SK-N-MC (cell line): ENCODE data around the gene MEP1A.
"Not testable (repeated sequence)": the region's sequence is repeated elsewhere in the genome, so short reads cannot be mapped to it uniquely, and the experiment has no call there.

Experiments used
- DNase-seq: peaks from one replicate; pipeline ENCODE4 v3.0.0-alpha.2; 2011; ENCODE audit warnings: low read depth, low spot score
- H3K27ac ChIP-seq: fragments of 200-600 bp; sonication (generic); 2 replicates; pipeline ENCODE4 v1.5.1; 2016; ENCODE audit warnings: mixed run types
- H3K36me3 ChIP-seq: fragments of 200-600 bp; sonication (generic); 2 replicates; pipeline ENCODE4 v1.6.1; 2017; ENCODE audit warnings: antibody characterized with exemption, low read length, mixed read lengths; ENCODE audit not compliant: insufficient read depth
- H3K4me3 ChIP-seq: fragments of 200-600 bp; sonication (generic); 2 replicates; pipeline ENCODE4 v1.5.1; 2016
- H3K9ac ChIP-seq: fragments of 200-600 bp; sonication (generic); 2 replicates; pipeline ENCODE4 v1.8.0; 2017; ENCODE audit warnings: mixed run types, mixed read lengths; ENCODE audit not compliant: insufficient read length
- H3K9me3 ChIP-seq: fragments of 200-600 bp; sonication (generic); 2 replicates; pipeline ENCODE4 v1.6.1; 2017; ENCODE audit warnings: low read depth, mild to moderate bottlenecking, antibody characterized with exemption, low read length, moderate library complexity, mixed read lengths
- EZH2 ChIP-seq: fragments of 200-600 bp; sonication (generic); IDR thresholded peaks from one replicate; pipeline ENCODE4 v1.6.1; 2017; ENCODE audit warnings: antibody characterized with exemption
- FOXP2 ChIP-seq: optimal IDR thresholded peaks from 2 replicates; pipeline ENCODE3; 2011; ENCODE audit warnings: mild to moderate bottlenecking, moderate library complexity; ENCODE audit not compliant: insufficient read depth; ENCODE audit errors: extremely low read length, control extremely low read depth
- POLR2AphosphoS5 ChIP-seq: IDR thresholded peaks from 2 replicates; pipeline ENCODE4 v1.6.1; 2012; ENCODE audit warnings: mild to moderate bottlenecking, low read depth, low read length, borderline replicate concordance

Gene MEP1A

DNA sequence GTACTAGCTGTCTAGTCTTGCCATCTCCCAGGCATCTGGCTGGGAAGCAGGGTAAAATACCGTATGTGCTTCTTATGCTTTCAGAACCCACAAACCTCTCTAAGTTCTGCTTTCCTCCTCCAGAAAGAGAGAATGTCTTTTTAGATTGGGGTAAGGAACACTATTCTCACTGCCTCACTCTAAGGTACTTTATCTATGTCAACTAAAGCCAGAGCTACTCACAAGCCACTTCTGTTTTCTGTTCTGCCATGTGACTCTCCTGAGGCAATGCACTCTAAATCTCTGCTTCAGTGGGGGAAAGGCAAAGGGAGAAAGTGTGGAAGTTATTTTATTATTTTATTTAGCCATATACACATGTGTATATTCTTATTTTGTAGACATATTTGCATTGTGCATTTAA, 15.6 kb downstream of the MEP1A start:
- no peak overlapping the region for H3K27ac ChIP-seq
- TF ChIP-seq FOXP2 (no peak), EZH2 (no peak), POLR2AphosphoS5 (no peak)
- no peaks in the 10 kb centered on the region for H3K9me3 ChIP-seq
- DNase-seq = no peak
- H3K4me3 ChIP-seq = no peak overlapping the region
- no peaks in the 10 kb centered on the region for H3K36me3 ChIP-seq
- H3K9ac ChIP-seq = no peak overlapping the region

DNA sequence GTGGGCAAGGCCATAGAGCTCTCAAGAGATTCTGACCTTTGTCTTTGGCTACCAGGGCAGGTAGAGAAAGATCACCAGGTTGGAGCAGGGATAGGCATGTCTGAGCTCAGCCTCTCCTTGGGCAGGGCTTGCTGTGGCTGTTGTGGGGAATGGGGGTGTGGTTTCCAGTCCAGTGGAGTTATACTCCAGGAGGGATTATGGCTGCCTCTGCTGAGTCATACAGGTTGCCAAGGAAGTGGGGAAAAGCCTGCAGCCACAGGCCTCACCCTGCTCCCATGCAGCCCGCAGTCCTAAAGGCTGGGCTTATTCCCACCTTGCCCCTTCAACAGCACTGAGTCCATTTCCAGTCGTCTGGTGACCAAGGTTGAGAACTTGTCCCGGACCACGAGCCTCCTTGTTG, 21.9 kb downstream of the MEP1A start:
- no peaks in the 10 kb centered on the region for H3K36me3 ChIP-seq
- no peak for DNase-seq
- H3K27ac ChIP-seq = no peak overlapping the region
- H3K9ac ChIP-seq = no peak overlapping the region
- H3K4me3 ChIP-seq = no peak overlapping the region
- no peaks in the 10 kb centered on the region for H3K9me3 ChIP-seq
- TF ChIP-seq EZH2 (no peak), POLR2AphosphoS5 (no peak), FOXP2 (no peak)

DNA sequence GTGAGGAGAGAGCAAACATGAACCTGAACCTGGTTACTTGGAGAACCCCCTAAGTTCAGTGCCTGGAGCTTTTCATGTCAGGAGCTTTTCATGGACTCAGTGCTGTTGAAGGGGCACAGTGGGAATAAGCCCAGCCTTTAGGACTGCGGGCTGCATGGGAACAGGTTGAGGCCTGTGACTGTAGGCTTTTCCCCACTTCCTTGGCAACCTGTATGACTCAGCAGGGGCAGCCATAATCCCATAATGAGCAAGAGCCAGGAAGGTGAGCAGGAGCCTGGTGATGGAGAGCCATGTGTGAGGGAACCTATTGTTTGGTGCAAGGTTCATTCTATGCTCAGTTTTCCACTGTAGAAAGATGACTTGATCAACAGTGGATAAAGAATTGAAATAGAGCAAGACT, 23.4 kb downstream of the MEP1A start:
- no peaks in the 10 kb centered on the region for H3K9me3 ChIP-seq
- no peak overlapping the region for H3K9ac ChIP-seq
- no peak for TF ChIP-seq FOXP2
- H3K4me3 ChIP-seq = no peak overlapping the region
- no peak for DNase-seq
- H3K36me3 ChIP-seq = no peaks in the 10 kb centered on the region
- H3K27ac ChIP-seq = no peak overlapping the region

DNA sequence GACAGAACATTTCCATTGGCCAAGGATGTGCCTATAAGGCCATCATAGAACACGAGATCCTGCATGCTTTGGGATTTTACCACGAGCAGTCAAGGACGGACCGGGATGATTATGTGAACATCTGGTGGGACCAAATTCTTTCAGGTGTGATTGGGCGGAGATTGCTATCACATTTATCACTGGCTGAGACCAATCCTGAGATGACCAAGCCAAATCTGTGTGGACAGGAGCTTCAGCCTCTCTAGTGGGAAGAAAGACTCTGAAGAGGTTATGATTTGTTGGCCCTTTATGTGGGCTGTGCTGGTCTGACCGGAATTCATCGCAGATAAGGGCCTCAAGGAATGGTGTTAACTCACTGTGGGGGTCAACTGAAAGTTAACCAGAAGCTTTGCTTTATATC, 26.4 kb downstream of the MEP1A start:
- Histone ChIP-seq H3K27ac (no peak overlapping the region), H3K9me3 (no peaks in the 10 kb centered on the region), H3K9ac (no peak overlapping the region), H3K36me3 (no peaks in the 10 kb centered on the region), H3K4me3 (no peak overlapping the region)
- DNase-seq = no peak
- TF ChIP-seq EZH2 (no peak), POLR2AphosphoS5 (no peak), FOXP2 (no peak)

DNA sequence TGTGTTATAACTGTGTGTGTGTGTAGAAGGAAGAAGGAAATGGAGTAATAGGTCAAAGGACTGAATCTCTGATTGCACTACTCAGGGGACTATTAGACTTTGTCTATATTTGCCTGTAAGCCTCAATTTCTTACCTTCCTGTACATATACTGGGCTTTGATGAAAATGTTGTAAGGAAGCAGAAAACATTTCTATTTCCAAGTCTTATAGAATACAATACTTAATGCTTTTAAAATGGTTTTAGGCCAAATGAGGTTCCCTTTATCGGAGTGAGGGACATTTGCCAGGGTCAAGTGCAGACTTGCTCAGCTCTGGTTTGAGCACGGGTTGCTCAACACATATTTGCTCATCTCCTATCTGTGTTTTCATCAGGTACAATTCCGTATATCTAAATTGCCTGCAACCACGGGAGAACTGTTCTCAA, 28.3 kb downstream of the MEP1A start:
- H3K4me3 ChIP-seq = no peak overlapping the region
- H3K27ac ChIP-seq = no peak overlapping the region
- no peaks in the 10 kb centered on the region for H3K9me3 ChIP-seq
- TF ChIP-seq FOXP2 (no peak), EZH2 (no peak), POLR2AphosphoS5 (no peak)
- H3K9ac ChIP-seq = no peak overlapping the region
- no peaks in the 10 kb centered on the region for H3K36me3 ChIP-seq
- no peak for DNase-seq

DNA sequence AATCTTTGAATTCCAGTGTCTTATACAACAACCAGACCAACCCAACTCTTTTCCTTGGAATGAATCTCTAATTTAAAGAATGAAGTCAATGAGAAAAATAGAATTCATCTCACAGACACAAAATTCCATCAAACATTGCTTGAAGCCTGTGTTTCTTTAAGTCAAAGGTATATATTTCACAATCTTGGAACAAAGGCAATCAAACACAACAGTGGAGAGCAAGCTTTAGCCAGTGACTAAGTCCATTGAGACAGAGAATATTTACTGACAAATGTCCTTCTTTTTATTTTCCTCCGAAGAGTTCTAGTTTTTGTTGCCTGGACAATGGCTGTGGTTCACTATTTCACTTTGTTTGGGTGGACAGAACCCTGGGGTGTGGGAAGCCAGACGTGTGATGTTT, 35.8 kb downstream of the MEP1A start:
- no peaks in the 10 kb centered on the region for H3K9me3 ChIP-seq
- TF ChIP-seq FOXP2 = no peak
- TF ChIP-seq EZH2 = no peak
- TF ChIP-seq POLR2AphosphoS5 = no peak
- H3K36me3 ChIP-seq = no peaks in the 10 kb centered on the region
- H3K4me3 ChIP-seq = no peak overlapping the region
- no peak overlapping the region for H3K9ac ChIP-seq
- no peak overlapping the region for H3K27ac ChIP-seq
- no peak for DNase-seq

DNA sequence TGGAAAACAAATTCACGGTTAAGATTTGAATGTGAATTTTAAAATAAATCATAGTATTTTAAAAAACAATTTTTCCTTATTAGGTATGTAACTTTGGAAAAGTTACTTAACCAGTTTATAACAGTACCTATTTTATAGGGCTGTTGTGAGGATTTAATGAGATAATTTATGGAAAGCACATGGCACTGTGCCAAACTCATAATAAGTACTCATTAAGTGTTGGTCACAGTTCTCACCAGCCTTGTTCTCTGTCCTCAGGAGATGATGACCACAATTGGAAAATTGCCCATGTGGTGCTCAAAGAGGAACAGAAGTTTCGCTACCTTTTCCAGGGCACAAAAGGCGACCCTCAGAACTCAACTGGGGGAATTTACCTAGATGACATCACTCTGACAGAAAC, 39.6 kb downstream of the MEP1A start:
- Histone ChIP-seq H3K4me3 (no peak overlapping the region), H3K9me3 (no peaks in the 10 kb centered on the region), H3K27ac (no peak overlapping the region), H3K36me3 (no peaks in the 10 kb centered on the region), H3K9ac (no peak overlapping the region)
- TF ChIP-seq FOXP2 = no peak
- no peak for TF ChIP-seq POLR2AphosphoS5
- TF ChIP-seq EZH2 = no peak
- DNase-seq = no peak

DNA sequence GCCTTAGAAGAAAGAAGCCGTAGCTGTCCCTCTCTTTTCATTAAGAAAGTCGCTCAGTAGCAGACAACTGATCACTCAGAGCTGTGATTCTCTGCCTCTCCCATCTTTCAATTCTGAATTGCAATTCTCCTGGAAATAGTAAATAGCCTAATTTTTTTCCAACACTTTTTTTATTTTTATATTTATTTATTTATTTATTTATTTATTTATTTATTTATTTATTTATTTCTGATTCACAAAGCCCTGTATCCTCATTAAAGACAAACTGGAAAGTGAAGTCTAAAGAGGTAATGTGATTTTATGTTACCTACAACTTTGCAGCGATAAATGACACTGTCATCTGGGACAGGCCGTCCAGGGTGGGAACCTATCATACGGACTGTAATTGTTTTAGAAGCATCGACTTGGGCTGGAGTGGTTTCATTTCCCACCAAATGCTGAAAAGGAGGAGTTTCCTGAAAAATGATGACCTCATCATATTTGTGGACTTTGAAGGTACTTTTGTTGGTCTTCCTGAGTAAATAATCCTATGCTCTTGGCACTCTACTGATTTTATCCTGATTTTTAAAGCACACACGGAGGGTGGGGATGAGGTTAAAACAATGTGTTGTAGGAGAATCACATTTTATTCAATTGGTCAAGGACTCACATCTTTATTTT, 41.2 kb downstream of the MEP1A start:
- not testable (repeated sequence) for DNase-seq

DNA sequence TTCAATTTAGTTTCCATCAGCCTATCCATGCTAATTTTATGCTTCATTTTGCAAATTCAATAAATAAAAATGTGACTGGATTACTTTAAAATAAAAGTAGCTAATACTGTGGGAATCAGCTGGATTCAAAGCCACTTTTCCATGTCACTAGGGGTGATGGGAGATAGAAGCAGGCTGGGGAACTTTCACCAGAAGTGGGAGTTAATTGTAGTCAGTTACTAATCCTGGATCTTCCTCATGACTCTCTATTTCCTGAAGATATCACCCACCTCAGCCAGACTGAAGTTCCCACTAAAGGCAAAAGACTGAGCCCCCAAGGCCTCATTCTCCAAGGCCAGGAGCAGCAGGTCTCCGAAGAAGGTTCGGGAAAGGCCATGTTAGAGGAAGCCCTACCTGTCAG, 41.8 kb downstream of the MEP1A start:
- not testable (repeated sequence) for H3K9me3 ChIP-seq, H3K36me3 ChIP-seq, H3K4me3 ChIP-seq, H3K27ac ChIP-seq, DNase-seq, H3K9ac ChIP-seq

More for the DNA sequence above, 41.2 kb downstream of the MEP1A start:
- H3K9ac ChIP-seq, H3K4me3 ChIP-seq, H3K27ac ChIP-seq, H3K9me3 ChIP-seq, H3K36me3 ChIP-seq: not testable (repeated sequence)
